SW480 (cell line): Measurements from ENCODE around the gene EDEM3.

ENCODE experiments used
- DNase-seq: peaks from one replicate; pipeline ENCODE4 v3.0.0-alpha.2; 2016; ENCODE audit warnings: low spot score

EDEM3 gene

DNA sequence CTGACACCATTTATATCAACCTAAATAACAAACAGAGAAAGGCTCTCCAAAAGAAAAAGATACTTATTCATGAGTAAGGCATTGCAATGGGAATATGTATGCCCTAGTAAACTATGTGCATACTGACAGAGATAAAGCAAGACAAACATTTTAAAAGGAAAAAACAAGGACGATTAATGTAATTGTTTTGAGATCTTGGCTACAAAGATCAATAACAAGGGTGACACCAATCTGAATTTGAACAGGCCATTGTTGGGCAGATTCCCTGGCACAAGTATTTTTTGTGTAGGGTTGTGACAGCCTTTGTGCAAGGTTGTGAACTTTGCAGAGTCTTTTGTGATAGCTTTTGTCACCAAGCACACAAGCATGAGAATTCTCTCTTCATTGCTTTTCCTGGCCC lies 85.3 kb downstream of the EDEM3 start:
- DNase-seq = no peak

DNA sequence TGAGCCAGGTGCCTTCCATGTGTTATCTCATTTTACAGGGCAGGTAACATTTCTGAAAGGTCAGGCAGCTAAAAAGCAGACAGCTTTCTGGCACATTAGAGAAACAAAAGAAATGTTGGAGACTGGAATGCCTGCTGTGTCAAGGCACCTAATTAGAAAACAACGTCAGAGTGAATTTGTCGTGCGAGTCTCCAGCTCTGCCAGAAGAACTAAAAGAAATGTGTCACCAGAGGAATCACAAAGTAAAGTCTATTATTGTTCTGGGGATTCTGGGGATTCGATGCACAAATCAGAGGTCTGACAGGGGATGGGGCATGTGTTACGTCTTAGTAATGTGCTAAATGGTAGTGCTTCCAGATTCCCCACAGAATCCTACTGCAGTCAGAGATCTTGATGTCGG lies 89.3 kb downstream of the EDEM3 start:
- DNase-seq = no peak

DNA sequence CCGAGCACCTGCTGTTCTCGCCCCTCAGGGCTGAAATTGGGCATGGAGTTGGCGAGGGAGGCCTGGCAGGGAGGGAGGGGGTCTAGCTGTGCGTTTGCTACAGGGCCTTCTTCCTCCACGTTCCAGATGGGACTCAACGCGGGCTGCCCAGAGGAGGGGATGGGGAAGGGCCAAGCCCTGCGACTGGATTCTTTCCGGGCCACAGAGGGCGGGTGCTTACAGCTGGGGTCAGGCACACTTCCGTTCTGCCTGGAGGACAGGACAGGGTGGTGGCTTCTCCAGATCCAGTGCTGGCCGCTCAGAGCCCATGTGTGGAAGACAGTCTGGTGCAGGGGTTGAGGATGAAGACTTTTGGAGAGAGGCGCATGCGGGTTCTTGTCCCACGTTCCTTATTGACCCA lies 90.0 kb downstream of the EDEM3 start:
- no peak for DNase-seq

DNA sequence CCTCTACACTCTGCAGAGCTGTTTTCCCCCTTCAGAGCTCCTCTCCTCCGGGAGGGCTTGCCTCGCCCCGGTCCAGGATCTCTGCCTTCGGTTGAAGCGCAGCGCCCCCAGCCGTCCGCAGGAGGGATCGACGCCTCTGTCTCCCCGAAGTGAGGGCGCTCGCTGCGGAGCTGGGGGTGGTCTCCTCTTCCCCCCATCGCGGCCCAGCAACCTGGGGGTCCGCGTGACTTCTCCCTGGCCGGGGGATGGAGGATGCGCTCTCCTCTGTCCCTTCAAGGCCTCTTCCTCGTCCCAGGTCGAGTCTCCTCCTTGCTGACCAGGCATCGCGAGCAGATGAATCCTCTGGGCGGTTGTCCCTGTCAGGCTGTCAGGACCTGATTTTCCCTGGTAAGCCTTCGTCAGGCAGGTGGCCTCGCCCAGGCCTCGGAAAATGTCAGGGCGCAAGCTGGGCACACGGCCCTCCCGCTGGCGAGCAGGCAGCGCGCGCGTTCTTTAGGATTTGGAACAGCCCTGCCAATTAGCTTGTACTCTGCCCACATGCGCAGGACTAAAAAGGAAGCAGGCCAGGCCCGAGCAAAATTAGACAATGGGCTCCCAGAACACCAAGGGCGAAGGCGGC lies 90.5 kb downstream of the EDEM3 start:
- DNase-seq = no peak

DNA sequence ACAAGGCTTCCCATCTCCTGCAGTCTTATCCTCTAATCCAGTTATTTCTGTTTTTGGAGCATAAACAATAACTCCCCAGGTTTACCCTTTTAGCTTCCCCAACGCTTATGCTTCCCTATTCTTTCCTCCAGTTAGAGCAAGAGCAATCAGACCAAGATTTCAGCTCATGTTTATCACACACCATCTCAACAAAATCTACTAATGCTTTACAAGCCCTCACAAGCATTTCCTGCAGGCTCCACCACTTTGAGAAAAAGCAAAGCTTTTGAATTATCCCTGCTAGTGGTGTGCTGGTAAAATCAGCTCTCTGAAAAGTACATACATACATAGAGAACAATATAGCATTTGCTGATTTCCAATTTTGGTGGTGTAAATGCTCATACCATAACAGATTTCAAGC lies 92.9 kb downstream of the EDEM3 start:
- DNase-seq = no peak

DNA sequence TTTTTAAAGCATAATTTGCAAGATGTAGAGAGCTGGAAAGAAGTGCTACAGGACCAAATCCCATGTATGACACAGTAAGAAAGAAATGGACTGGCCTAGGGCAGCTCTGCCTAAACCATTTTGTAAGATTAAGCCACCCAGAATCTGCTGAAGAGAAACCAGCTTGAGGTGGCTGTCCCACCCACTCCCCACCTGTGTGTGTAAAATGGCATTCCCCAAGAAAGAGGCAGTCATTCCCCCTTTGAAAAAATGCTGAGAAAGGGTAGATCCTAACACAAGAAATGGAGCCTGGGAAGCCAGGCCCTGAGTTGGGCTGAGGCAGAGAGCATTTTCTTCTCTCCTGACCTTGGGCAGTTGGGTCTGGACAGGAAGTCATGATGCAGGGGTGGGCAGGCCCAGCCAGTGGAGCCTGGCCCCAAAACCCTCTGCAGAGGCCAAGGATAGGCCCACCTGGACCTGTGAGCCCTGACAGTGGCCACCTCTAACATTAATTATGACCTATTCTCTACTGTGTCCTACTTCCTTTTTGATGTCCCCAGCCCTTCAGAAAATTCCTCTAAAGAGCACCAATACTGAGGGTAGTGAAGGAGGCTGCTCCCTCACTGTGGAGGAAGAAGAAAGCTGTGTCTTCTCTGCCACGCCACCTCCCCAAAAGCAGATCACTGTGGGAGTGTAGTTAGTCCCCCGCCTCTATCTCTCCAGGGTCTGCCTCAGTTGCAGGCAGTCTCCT lies 94.0 kb downstream of the EDEM3 start:
- no peak for DNase-seq

DNA sequence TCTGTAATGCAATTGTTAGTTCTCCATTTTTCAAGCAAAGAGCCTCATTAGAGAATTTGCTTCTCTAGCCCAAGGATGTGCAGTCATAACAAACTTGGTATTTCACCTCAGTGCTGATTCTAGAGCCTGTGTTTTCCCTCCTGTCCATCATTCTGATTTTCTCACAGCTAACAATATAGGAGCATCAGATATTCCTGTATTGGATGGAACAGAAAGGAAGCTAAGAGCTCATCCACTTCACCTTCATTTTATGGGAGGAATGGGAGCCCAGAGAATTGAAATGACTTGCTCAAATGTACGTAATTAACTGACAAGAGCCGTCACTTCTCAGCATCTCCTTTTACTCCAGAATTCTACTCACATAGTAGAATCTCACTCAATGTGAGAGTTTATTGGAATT lies 96.6 kb downstream of the EDEM3 start:
- DNase-seq = no peak

DNA sequence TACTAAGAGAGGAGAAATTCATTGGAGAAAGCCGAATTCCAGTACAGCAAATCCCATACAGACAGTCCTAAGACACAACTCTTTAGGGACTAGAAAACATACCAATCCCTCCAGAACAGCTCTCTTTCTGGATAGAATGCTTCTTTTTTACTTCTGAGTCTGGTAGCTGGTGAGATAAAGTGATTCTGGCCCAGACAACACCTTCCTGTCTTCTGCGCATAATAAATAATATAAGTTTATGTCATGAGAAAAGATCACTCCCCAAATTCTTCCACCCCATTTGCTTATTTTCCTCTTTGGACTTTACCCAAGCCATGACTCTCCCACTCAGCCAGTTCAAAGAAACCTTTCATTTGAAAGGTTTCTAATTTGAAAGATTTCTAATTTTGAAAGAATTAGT lies 98.4 kb downstream of the EDEM3 start:
- no peak for DNase-seq

DNA sequence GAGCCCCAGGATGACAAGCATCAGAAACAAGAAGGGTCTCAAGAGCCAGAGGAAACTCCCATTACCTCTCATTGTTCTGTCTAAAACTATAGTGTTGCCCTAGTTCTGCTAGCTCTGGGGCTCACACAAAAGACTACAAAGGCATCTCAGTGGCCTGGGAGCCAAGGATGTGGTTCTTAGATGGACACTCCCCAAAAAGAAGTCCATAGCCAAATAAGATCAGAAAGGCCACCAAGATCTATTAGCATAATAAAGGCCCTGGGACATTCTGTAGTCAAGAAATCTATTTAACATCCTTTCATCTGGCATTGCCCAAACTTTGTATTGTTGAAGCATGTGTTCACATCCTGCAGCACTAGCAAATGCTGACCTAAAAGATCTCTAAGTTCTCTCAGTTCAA lies 99.5 kb downstream of the EDEM3 start:
- DNase-seq = no peak

DNA sequence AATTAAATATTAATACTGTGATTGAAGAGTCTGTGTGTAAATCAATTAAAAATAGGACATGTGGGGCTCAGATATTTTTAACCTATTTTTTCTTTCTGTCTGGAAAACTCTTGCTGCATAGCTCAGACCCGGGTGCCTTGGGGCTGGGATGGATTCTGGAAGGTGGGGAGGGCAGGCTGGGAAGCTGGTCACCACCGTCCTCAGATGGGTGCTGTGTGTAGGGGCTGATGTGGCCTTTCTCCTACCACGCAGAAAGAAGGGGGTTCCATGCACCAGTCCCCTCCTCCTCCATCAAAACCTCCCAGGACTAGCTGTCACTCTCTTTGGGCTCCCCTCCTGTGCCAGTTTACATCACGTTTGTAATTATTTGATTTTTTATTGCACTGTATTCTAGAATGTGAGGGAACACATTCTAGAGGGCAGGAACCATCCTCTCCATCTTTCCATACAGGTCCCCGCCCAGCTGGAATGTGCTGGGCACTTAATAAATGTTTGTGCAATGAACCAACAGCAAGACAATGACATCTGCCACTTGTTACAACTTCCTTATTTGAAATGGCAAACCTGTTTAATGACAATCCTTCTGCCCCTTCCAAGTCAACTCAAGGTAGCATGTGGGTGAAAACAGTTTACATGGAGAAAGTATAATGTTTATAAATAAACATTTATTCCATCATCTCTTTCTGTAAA lies 104.3 kb downstream of the EDEM3 start:
- no peak for DNase-seq

DNA sequence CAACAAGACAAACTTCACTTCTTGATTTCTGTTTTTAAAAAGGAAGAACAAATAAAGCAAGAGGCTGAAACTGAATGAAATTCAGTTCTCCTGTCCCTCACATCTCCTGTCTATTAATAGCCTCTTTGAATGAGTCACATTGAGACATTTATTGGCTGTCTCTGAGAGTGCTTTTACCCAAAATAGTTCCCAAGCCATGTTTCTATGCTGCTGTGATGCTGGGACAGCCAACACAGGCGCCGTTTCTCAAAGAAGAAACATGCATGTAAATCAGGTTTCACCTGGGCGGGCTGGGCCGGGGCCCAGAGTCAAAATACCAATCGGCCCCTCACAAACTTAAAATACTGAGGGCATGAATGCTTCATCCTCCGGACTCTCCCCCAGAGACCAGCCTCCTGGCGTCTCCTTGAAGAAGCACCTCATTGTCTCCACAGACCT lies 105.2 kb downstream of the EDEM3 start:
- DNase-seq = no peak

DNA sequence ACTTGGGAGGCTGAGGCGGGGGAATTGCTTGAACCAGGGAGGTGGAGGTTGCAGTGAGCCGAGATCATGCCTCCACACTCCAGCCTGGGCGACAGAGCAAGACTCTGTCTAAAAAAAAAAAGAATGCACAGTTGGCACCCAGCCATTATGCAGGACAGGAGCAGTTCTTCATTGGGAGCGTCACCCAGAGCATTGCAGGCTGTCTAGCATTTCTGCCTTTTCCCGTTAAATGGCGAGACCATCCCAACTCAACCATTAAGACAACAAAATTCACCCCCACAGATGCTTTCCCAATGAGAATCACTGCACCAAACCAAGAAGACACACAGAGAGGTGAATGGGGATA lies 105.8 kb downstream of the EDEM3 start:
- DNase-seq = no peak

DNA sequence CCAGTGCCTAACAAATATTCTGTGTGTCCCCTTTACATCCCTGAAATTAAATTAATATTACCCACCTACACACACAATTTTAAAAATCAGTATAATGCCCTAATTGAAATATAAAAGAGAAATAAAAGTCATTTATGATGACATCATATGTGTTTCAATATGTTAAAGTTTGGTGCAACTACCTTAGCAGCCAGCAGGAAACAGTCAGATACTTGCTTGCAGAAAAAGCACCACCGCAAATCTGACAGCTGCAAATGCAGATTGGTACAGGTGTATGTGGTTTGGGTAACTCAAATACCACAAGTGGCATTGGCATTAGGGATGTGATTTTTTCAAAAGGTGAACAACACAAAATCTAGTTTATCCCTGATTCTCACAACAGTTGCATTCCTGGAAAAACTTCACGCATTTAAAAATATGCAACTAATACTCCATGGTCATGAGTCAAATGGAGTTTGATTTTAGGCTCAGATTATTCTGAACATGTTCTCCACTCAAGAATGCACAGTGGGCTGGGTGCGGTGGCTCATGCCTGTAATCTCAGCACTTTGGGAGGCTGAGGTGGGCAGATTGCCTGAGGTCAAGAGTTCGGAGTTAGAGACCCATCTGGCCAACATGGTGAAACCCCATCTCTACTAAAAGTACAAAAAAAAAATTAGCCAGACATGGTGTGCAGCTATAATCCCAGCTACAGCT lies 106.3 kb downstream of the EDEM3 start:
- DNase-seq = no peak

DNA sequence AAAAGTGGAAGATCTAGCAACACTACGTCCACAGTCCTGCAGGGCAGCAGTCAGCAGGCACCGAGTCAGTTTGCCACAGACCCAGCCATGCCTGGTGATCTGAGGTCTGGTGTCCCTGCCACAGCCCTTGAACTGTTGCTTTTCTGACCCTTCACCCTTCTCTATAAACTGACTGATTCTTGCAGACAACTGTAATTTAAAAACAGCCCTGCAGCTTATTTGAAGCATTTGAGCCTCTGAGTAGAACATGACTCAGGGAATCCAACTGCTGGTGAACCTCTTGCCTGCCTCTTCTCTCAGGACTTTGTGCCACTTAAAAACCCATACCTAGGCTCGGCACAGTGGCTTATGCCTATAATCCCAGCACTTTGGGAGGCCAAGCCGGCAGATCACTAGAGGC lies 107.2 kb downstream of the EDEM3 start:
- no peak for DNase-seq

DNA sequence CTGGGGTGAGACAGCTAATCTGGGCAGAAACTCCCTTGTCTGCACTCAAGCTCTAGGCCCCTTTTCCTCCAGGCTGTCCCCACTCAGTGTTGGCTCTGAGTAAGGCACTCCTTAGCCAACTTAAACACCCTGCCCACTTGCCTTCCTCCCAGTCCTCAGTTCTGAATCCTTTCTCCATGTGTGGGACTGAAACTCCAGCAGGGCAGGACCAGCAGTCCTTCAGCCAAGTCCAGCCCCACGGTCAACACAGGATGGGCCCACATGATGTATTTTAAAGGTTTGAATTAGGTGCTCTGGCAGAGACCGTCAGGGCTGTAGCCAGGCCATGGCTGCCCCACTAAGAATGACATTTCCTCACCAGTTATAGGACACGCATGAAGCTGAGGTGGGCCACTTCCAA lies 107.8 kb downstream of the EDEM3 start:
- DNase-seq = no peak

DNA sequence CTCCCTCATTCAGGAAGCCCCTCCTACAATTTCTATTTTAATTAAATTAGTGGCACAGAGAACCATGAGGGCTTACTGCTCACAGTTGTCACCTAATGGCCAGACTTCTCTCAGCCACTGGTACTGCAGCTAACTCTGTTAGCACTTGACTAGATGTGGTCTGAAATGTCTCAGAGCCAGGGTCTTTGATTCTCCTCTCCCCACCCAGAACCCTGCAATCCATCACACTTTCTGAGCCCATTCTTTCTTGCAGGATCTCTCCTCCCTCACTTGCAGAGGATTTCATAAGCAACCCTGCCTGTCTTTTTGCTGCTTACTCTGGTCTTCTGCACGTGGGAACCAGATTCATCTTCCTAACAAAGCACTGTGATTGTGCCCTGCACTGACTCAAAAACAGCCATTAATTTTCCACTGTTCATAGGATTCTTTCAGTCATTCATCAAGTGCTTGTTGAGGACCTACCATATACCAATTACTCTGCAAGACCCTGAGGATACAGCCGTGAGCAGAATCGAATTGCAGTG lies 108.4 kb downstream of the EDEM3 start:
- no peak for DNase-seq

DNA sequence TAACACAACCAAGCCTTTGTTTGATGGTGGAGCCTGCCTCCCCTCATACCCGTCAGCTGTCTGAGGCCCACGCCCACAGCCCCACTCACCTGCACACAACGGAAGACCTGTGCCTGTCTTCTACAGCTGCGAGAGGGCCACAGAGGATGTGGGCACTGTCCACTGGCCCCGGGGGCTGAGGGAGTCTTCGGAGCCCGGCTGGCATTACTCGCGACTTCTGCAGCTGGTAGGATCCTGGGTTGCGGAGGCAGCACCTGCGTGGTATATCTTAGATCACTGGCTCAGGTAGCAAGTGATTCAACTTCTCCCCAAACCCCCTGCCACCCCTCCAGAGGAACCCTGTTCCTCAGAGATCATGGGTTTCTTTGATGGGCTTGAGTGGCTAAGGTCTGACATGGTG lies 109.9 kb downstream of the EDEM3 start:
- DNase-seq = no peak

DNA sequence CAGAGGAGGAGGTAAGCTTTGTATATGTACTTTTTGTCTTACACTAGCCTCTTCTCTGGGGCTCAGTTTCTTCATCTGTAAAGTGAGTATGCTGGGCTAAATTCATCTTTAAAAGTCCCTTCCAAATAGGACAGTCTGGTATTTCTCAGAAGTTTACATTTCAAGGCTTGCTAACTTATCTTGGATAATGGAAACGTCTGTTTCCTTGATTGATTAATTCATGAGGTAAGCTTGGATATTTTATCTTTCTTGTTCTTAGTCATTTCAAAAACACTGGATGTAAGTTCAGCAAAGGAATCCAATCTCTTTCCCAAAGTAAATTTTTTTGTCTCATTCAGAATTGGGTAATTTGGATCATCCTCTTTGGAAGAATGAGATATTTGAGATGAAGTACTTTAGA lies 111.0 kb downstream of the EDEM3 start:
- no peak for DNase-seq

DNA sequence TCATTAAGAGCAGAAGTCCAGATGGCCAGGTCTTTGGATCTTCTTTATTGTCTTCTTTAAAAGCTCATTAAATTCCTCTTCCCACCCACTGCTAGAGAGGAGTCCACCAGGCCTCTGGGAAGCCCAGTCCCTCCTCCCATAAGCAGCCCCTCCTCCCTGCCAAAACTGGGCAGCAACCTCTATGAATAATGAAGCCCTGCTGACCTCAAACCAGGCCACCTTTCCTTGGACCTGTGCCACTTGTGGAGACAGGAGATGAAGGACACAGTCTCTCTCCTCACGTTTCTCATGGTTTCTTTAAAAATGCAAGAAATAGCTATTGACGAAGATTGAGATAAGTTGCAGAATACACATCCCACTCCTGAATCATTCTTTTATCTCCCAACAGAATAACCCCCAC lies 112.8 kb downstream of the EDEM3 start:
- DNase-seq = no peak

DNA sequence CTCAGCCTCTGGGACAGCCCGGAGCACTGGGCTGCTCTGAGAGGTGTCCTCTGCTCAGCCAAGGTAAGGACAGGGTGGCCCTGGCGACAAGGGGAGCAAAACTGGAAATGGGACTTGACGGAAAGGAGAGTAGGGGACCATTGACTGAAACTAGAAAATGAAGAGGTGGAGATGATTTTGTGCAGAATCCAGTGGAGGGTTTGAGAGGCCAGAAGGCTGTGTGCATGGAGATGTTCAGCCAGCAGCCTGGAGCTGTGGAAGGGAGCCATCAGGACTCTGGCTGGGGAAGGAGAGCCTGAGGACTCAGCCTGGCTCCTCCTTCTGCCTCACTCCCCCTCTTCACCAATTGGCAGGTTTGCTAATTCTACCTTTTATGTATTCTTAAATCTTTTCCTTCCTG lies 114.2 kb downstream of the EDEM3 start:
- no peak for DNase-seq
